GM18867 (cell line): Measurements from ENCODE around the gene ATOSA.
A peak's percentile ranks its signal among the peaks of the same experiment; 100 is the strongest.

Source experiments
- ATAC-seq: cut with Tn5 transposase; IDR thresholded peaks from one replicate; pipeline ENCODE4 v1.9.1; 2021; ENCODE audit warnings: mild to moderate bottlenecking, moderate library complexity; ENCODE audit not compliant: unreplicated experiment

The ATOSA gene

DNA sequence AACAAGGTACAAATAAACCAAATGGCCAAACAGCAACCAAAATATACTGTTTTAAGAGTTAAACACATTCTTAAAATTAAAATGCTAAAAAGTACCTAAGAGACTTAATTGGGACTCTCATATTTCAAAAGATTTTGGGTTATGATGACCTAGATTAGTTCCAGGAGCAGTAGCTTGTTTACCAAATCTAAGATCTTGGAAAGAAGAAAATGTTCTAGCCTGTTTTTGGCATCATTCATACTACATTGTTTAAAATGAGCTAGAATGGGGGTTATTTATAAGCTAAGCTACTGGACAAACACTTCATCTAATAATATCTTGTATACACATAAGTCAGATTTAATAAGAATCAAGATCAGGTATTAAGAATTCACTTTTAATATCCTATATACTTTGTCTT, 22.8 kb downstream of the ATOSA start:
- ATAC-seq: no peak

GRCh38 chr15:52653431-52653964, 25.7 kb downstream of the ATOSA start:
- ATAC-seq: no peak

DNA sequence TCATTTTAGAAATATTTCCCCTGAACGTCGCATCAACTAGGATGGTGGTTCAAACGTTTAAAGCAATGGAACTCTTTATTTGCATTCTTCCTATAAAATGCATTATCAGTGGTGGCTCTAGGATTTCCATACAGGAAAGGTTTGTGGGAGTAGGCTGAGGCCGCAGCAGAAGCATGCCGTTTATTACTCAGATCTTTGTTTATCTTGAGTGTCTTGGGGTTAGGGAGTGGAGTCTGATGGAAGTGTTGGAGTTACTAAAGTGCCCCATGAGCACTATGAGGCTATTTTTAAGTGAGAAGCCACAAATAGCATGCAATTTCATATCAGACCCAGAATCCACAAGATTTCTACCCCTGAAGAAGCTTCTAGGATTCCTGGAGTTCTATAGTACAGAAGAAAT, 26.2 kb downstream of the ATOSA start:
- ATAC-seq: no peak

GRCh38 chr15:52652286-52652685, 26.9 kb downstream of the ATOSA start:
- peak; percentile 13 for ATAC-seq

DNA sequence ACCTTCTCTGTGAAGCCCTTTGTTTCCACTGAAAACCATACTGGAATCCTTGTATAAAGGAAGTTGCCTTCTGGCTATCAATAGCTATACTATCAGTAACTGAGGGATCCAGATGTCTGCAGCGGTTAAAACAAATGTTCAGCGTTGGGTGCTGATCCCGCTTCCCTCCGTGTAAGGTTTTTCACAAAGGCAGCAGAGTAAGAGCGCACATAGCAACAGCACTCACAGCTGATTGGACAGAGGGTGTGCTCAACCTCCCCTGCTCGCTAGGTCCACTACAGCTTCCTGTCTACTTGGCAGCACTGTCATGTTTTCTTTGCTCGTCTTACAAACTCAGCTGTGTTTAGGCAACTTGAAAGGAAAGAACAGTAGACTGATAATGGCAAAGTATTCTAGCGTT, 27.3 kb downstream of the ATOSA start:
- ATAC-seq: peak; percentile 100

- no peak for ATAC-seq
These were observed 28.1 kb downstream of the ATOSA start for GRCh38 chr15:52651114-52651513.

DNA sequence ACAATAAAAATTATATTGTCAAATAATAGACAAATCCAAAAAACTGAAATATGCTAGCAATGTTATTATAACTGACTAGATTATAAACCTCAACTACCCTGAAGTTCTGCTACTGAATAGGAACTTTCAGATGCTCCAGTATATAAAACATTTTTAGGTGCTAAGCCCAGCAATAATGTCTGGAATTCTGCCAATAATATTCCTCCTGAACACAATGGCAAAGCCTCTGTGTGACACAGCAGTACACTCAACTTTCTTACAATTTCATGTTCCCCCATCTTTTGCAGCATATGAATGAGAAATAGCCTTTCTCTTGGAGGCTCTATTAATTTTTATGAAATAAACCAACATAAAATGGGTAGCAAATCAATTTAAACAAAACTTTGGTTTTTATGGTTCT, 29.5 kb downstream of the ATOSA start:
- no peak for ATAC-seq

DNA sequence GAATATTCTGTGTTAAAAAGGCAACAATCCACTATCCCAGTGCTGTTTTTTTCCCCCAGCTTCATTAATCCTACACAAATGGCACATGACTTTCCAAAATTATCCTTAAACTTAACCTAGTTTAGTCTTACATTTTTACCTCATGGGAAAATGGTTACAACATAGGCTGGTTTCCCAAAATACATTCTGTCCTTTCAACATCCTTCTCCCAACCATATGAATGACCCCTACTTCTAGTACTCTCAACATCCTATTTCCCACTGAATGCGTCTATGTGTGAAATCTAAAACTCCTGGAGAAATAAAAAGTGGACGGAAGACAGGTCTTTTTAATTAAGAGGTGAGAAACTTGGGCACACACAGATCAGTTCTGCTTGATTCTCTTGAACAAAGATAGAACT, 33.3 kb downstream of the ATOSA start:
- no peak for ATAC-seq

GRCh38 chr15:52642386-52643361, 36.5 kb downstream of the ATOSA start:
- ATAC-seq: no peak

GRCh38 chr15:52636459-52636858, 42.7 kb downstream of the ATOSA start:
- no peak for ATAC-seq

DNA sequence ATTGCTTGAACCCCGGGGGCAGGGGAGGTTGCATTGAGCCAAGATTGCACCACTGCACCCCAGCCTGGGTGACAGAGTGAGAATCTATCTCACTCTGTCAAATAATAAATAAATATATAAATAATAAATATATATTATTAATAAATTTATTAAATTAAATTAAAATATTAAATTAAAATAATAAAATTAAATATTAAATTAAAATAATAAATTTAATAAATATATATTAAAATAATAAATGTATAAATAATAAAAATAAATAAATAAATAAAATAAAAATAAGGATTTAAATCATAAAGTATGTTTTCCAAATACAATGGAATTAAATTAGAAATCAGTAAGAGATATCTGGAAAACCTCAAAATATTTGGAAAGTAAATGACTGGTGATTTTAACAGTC, 43.3 kb downstream of the ATOSA start:
- ATAC-seq: no peak
